Rectal smooth muscle tissue (tissue), 1 donor: ENCODE measurements around the gene SHOC2.

Experiments used
- H3K27ac ChIP-seq: one replicate; pipeline ENCODE4 v1.7.0; 2013; ENCODE audit warnings: low read depth, low read length, inconsistent platforms
- H3K27me3 ChIP-seq: one replicate; pipeline ENCODE4 v1.7.0; 2013; ENCODE audit warnings: low read length; ENCODE audit not compliant: control insufficient read depth, insufficient read depth
- H3K36me3 ChIP-seq: one replicate; pipeline ENCODE4 v1.7.0; 2013; ENCODE audit warnings: low read length; ENCODE audit not compliant: control insufficient read depth, insufficient read depth
- H3K4me1 ChIP-seq: one replicate; pipeline ENCODE4 v1.7.0; 2013; ENCODE audit warnings: low read length; ENCODE audit not compliant: control insufficient read depth, insufficient read depth
- H3K4me3 ChIP-seq: one replicate; pipeline ENCODE4 v1.7.0; 2013; ENCODE audit warnings: low read length
- H3K9ac ChIP-seq: one replicate; pipeline ENCODE4 v1.7.0; 2013; ENCODE audit warnings: low read length

The SHOC2 gene

GRCh38 chr10:110932505-110933180 lies 13.2 kb downstream of the SHOC2 start:
- H3K9ac ChIP-seq = no peak overlapping the region
- H3K27me3 ChIP-seq = no peaks in the 10 kb centered on the region
- H3K4me3 ChIP-seq = no peak overlapping the region
- H3K36me3 ChIP-seq = no peaks in the 10 kb centered on the region
- no peaks in the 10 kb centered on the region for H3K4me1 ChIP-seq
- no peak overlapping the region for H3K27ac ChIP-seq

GRCh38 chr10:110936757-110937156 lies 17.4 kb downstream of the SHOC2 start:
- H3K36me3 ChIP-seq = no peaks in the 10 kb centered on the region
- H3K4me1 ChIP-seq = no peaks in the 10 kb centered on the region
- no peaks in the 10 kb centered on the region for H3K27me3 ChIP-seq
- H3K4me3 ChIP-seq = no peak overlapping the region
- no peak overlapping the region for H3K9ac ChIP-seq
- H3K27ac ChIP-seq = no peak overlapping the region

- peaks cover 2% of the 10 kb centered on the region for H3K4me1 ChIP-seq
- no peak overlapping the region for H3K9ac ChIP-seq
- H3K4me3 ChIP-seq = no peak overlapping the region
- H3K36me3 ChIP-seq = no peaks in the 10 kb centered on the region
- H3K27me3 ChIP-seq = no peaks in the 10 kb centered on the region
- no peak overlapping the region for H3K27ac ChIP-seq
Observed at GRCh38 chr10:110939419-110939818, 20.0 kb downstream of the SHOC2 start.

GRCh38 chr10:110944792-110945396 lies 25.5 kb downstream of the SHOC2 start:
- Histone ChIP-seq H3K4me1 (peaks cover 6% of the 10 kb centered on the region), H3K9ac (no peak overlapping the region), H3K27ac (no peak overlapping the region), H3K36me3 (no peaks in the 10 kb centered on the region), H3K27me3 (no peaks in the 10 kb centered on the region), H3K4me3 (no peak overlapping the region)

- Histone ChIP-seq H3K4me1 (peaks cover 6% of the 10 kb centered on the region), H3K27me3 (no peaks in the 10 kb centered on the region), H3K36me3 (no peaks in the 10 kb centered on the region), H3K9ac (no peak overlapping the region), H3K4me3 (no peak overlapping the region), H3K27ac (no peak overlapping the region)
Observed at GRCh38 chr10:110946496-110946895, 27.1 kb downstream of the SHOC2 start.

GRCh38 chr10:110947061-110947595 lies 27.7 kb downstream of the SHOC2 start:
- Histone ChIP-seq H3K36me3 (no peaks in the 10 kb centered on the region), H3K4me3 (no peak overlapping the region), H3K4me1 (peaks cover 6% of the 10 kb centered on the region), H3K27ac (no peak overlapping the region), H3K27me3 (no peaks in the 10 kb centered on the region), H3K9ac (no peak overlapping the region)

GRCh38 chr10:110951381-110951780 lies 32.0 kb downstream of the SHOC2 start:
- Histone ChIP-seq H3K36me3 (no peaks in the 10 kb centered on the region), H3K9ac (no peak overlapping the region), H3K27ac (no peak overlapping the region), H3K4me1 (peaks cover 4% of the 10 kb centered on the region), H3K4me3 (no peak overlapping the region), H3K27me3 (no peaks in the 10 kb centered on the region)

GRCh38 chr10:110957606-110958005 lies 38.2 kb downstream of the SHOC2 start:
- Histone ChIP-seq H3K9ac (no peak overlapping the region), H3K4me1 (peaks cover 3% of the 10 kb centered on the region)

GRCh38 chr10:110959379-110960332 lies 40.3 kb downstream of the SHOC2 start:
- Histone ChIP-seq H3K27ac (no peak overlapping the region), H3K27me3 (no peaks in the 10 kb centered on the region), H3K36me3 (no peaks in the 10 kb centered on the region), H3K4me3 (no peak overlapping the region), H3K4me1 (peaks cover 3% of the 10 kb centered on the region), H3K9ac (no peak overlapping the region)

More at GRCh38 chr10:110957606-110958005, 38.2 kb downstream of the SHOC2 start:
- no peak overlapping the region for H3K27ac ChIP-seq
- no peaks in the 10 kb centered on the region for H3K27me3 ChIP-seq
- no peaks in the 10 kb centered on the region for H3K36me3 ChIP-seq
- H3K4me3 ChIP-seq = no peak overlapping the region

GRCh38 chr10:110960333-110960712 lies 40.9 kb downstream of the SHOC2 start:
- Histone ChIP-seq H3K36me3 (no peaks in the 10 kb centered on the region), H3K27ac (no peak overlapping the region), H3K4me3 (no peak overlapping the region), H3K4me1 (peaks cover 3% of the 10 kb centered on the region), H3K9ac (no peak overlapping the region), H3K27me3 (no peaks in the 10 kb centered on the region)

GRCh38 chr10:110962443-110962842 lies 43.0 kb downstream of the SHOC2 start:
- no peak overlapping the region for H3K4me3 ChIP-seq
- no peaks in the 10 kb centered on the region for H3K27me3 ChIP-seq
- H3K27ac ChIP-seq = no peak overlapping the region
- H3K4me1 ChIP-seq = peaks cover 3% of the 10 kb centered on the region
- no peaks in the 10 kb centered on the region for H3K36me3 ChIP-seq
- no peak overlapping the region for H3K9ac ChIP-seq

GRCh38 chr10:110963162-110963561 lies 43.8 kb downstream of the SHOC2 start:
- Histone ChIP-seq H3K27ac (no peak overlapping the region), H3K36me3 (no peaks in the 10 kb centered on the region), H3K9ac (no peak overlapping the region), H3K4me3 (no peak overlapping the region), H3K4me1 (peaks cover 3% of the 10 kb centered on the region), H3K27me3 (no peaks in the 10 kb centered on the region)
